Measurements from ENCODE around the gene PGAM2.

Gene PGAM2

DNA sequence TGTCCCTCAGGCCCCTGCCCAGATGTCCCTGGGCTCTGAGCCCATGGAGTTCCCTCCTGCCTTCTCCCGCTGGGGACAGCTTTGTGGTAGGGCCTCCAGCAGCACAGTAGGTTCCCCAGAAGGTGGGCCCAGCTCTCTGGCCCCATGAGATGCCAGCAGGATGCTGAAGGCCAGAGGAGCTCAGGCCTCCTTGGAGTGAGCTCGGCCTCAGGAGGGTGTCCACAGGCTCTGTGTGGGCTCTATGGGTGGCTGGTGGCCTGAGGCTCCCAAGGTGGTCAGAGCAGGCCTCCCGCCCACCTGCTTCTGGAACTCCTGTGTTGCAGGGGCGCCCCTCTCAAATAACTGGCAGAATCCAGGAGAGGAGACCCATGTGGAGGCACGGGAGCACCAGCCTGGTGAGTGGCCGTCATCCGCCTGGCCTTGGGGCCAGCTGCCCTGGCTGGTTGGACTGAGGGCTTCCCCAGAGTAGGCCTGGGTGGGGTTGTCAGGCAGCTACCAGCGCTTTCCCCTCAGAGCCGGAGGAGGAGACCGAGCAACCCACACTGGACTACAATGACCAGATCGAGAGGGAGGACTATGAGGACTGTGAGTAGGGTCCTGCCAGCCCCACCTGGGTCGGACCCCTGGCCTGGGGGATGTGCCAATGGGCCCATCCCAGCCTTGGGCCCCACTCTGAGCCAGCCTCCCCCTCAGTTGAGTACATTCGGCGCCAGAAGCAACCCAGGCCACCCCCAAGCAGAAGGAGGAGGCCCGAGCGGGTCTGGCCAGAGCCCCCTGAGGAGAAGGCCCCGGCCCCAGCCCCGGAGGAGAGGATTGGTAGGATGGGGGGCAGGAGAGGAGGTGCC is 42.0 kb upstream of the PGAM2 start (continued):
- TF ChIP-seq CREB5 (CRISPR knock-in tag; IDR thresholded peaks at IDR 0.05; ENCODE audit: low read depth) (no peak), CSDC2 (CRISPR knock-in tag; IDR thresholded peaks at IDR 0.05) (no peak)

DNA sequence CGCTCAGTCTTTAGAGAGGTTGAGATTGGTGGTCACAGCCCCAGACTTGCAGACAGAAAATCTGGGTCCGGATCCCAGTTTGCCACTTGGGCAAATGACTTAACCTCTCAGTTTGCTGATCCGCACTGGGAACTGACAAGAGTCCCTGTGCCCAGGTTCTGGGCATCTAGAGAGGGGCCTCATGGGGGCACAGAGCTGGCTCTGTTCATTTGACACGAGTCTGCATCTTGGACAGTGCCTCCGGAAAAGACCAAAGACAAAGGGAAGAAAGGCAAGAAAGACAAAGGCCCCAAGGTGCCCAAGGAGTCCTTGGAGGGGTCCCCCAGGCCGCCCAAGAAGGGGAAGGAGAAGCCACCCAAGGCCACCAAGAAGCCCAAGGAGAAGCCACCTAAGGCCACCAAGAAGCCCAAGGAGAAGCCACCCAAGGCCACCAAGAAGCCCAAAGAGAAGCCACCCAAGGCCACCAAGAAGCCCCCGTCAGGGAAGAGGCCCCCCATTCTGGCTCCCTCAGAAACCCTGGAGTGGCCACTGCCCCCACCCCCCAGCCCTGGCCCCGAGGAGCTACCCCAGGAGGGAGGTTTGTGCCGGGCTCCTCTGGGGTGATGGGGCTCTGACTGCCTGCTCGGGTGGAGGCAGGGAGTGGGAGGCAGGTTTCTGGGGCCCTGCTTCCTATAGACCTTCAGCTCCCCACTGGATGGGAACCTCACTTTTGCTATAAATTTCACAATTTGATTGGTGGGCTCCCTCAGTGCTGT is 41.1 kb upstream of the PGAM2 start:
- TF ChIP-seq TCF4 (CRISPR knock-in tag; IDR thresholded peaks at IDR 0.05; ENCODE audit: borderline replicate concordance) (no peak), CREB5 (CRISPR knock-in tag; IDR thresholded peaks at IDR 0.05; ENCODE audit: low read depth) (no peak), CSDC2 (CRISPR knock-in tag; IDR thresholded peaks at IDR 0.05) (no peak), OSR1 (CRISPR knock-in tag; IDR thresholded peaks at IDR 0.05) (no peak), SNAI2 (CRISPR knock-in tag; IDR thresholded peaks at IDR 0.05) (no peak), ARNTL (CRISPR knock-in tag; IDR thresholded peaks at IDR 0.05; ENCODE audit: borderline replicate concordance, low read depth) (no peak), ISL1 (CRISPR knock-in tag; IDR thresholded peaks at IDR 0.05) (no peak), ZFP3 (CRISPR knock-in tag; IDR thresholded peaks at IDR 0.05) (no peak), ZNF70 (CRISPR knock-in tag; IDR thresholded peaks at IDR 0.05) (no peak), ESRRG (CRISPR knock-in tag; IDR thresholded peaks at IDR 0.05) (no peak)
- no peak for ATAC-seq

- peak; percentile 0; the same call in 2 of the 3 replicates for ATAC-seq
- TF ChIP-seq, protein P1, sequence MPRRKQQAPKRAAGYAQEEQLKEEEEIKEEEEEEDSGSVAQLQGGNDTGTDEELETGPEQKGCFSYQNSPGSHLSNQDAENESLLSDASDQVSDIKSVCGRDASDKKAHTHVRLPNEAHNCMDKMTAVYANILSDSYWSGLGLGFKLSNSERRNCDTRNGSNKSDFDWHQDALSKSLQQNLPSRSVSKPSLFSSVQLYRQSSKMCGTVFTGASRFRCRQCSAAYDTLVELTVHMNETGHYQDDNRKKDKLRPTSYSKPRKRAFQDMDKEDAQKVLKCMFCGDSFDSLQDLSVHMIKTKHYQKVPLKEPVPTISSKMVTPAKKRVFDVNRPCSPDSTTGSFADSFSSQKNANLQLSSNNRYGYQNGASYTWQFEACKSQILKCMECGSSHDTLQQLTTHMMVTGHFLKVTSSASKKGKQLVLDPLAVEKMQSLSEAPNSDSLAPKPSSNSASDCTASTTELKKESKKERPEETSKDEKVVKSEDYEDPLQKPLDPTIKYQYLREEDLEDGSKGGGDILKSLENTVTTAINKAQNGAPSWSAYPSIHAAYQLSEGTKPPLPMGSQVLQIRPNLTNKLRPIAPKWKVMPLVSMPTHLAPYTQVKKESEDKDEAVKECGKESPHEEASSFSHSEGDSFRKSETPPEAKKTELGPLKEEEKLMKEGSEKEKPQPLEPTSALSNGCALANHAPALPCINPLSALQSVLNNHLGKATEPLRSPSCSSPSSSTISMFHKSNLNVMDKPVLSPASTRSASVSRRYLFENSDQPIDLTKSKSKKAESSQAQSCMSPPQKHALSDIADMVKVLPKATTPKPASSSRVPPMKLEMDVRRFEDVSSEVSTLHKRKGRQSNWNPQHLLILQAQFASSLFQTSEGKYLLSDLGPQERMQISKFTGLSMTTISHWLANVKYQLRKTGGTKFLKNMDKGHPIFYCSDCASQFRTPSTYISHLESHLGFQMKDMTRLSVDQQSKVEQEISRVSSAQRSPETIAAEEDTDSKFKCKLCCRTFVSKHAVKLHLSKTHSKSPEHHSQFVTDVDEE (CRISPR knock-in tag; IDR thresholded peaks at IDR 0.05) = no peak
- TF ChIP-seq, protein P2, sequence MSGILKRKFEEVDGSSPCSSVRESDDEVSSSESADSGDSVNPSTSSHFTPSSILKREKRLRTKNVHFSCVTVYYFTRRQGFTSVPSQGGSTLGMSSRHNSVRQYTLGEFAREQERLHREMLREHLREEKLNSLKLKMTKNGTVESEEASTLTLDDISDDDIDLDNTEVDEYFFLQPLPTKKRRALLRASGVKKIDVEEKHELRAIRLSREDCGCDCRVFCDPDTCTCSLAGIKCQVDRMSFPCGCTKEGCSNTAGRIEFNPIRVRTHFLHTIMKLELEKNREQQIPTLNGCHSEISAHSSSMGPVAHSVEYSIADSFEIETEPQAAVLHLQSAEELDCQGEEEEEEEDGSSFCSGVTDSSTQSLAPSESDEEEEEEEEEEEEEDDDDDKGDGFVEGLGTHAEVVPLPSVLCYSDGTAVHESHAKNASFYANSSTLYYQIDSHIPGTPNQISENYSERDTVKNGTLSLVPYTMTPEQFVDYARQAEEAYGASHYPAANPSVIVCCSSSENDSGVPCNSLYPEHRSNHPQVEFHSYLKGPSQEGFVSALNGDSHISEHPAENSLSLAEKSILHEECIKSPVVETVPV (CRISPR knock-in tag; IDR thresholded peaks at IDR 0.05) = no peak
- TF ChIP-seq CSDC2 (CRISPR knock-in tag; IDR thresholded peaks at IDR 0.05) = no peak
- TF ChIP-seq OSR1 (CRISPR knock-in tag; IDR thresholded peaks at IDR 0.05) = no peak
- no peak for TF ChIP-seq CREB5 (CRISPR knock-in tag; IDR thresholded peaks at IDR 0.05; ENCODE audit: low read depth)
- TF ChIP-seq ZFP30 (CRISPR knock-in tag; IDR thresholded peaks at IDR 0.05) = no peak
- no peak for TF ChIP-seq ZFP3 (CRISPR knock-in tag; IDR thresholded peaks at IDR 0.05)
- no peak for TF ChIP-seq GLIS3 (CRISPR knock-in tag; IDR thresholded peaks at IDR 0.05)
- TF ChIP-seq ISL1 (CRISPR knock-in tag; IDR thresholded peaks at IDR 0.05) = no peak
- no peak for TF ChIP-seq RARB (CRISPR knock-in tag; IDR thresholded peaks at IDR 0.05)
- no peak for TF ChIP-seq ZNF565 (CRISPR knock-in tag; conservative IDR thresholded peaks at IDR 0.05; ENCODE audit: low read depth)
- no peak for TF ChIP-seq PPARA (CRISPR knock-in tag; IDR thresholded peaks at IDR 0.05; ENCODE audit: borderline replicate concordance)
- no peak for TF ChIP-seq TCF4 (CRISPR knock-in tag; IDR thresholded peaks at IDR 0.05; ENCODE audit: borderline replicate concordance)
- no peak for TF ChIP-seq ARNTL (CRISPR knock-in tag; IDR thresholded peaks at IDR 0.05; ENCODE audit: borderline replicate concordance, low read depth)
- no peak for TF ChIP-seq ZNF8 (CRISPR knock-in tag; IDR thresholded peaks at IDR 0.05)
- TF ChIP-seq BACH2 (CRISPR knock-in tag; IDR thresholded peaks at IDR 0.05; ENCODE audit: borderline replicate concordance) = no peak
- no peak for TF ChIP-seq TOX (CRISPR knock-in tag; IDR thresholded peaks at IDR 0.05; ENCODE audit: borderline replicate concordance)
These were observed 40.5 kb upstream of the PGAM2 start for GRCh38 chr7:44105832-44106231.

Data from SK-N-SH treated with all-trans-retinoic acid at 6 μM for 48 hours (cell line).